GM03348 (cell line): ENCODE measurements around the gene TRIM8.

ENCODE experiments used
- DNase-seq: peaks from one replicate; pipeline ENCODE4 v3.0.0; 2012; ENCODE audit warnings: low spot score

Gene TRIM8

DNA sequence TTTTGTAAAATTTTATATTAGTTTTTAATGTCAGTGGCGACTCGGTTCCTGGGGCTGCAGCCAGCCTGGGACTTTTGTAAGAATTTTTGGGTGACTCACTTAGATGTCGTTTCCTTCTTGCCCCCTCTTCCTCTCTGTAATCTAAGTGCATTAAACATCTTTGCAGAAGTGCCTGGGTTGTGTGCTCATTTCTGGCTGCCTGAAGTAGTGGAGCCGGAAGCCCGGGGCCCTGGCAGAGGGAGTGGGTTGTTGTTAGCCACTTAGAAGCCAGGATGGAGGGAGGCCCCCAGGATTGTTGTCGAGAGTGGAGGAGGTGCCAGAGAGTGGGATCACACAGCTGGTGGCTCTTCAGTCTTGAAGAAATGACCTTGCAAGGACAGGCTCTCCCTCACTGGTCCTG is 11.0 kb upstream of the TRIM8 start:
- no peak for DNase-seq

DNA sequence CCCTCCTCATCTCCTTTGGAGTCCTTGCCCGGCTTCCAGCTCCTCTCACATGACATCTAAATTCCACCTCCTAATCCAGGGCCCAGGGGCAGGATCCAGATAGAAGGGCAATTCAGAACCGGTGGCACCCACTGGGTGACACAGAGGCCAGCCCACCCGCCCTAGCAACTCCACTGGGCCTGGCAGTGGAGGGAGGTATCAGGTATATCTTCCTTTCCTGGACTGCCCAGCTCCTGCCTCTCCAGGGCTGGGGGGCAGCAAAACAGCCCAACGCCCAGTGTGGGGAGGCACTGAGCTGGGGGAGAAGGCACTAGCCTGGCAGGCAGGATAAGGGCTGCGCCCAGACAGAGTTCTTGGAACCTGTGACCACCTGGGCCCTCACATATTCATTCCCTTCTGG is 10.4 kb upstream of the TRIM8 start:
- no peak for DNase-seq

DNA sequence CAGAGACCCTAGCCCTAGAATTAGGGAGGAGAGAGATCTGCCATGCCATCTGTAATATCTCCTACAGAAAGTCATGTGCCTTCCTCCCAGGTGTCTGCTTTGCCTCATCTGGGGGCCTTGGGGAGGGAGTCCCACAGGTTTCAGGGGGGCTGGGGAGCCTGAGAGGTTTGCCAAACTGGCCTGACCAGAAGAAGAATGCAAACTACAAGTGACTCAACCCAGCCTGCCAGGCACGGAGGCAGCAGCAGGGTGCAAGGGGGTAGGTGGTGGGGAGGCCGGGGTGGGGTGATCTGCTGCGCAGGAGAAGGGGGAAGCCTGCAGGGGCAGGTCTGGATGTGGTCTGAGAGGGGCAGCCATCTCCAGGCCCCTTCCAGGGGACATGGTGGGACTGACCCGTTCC is 9.6 kb upstream of the TRIM8 start:
- DNase-seq: no peak

DNA sequence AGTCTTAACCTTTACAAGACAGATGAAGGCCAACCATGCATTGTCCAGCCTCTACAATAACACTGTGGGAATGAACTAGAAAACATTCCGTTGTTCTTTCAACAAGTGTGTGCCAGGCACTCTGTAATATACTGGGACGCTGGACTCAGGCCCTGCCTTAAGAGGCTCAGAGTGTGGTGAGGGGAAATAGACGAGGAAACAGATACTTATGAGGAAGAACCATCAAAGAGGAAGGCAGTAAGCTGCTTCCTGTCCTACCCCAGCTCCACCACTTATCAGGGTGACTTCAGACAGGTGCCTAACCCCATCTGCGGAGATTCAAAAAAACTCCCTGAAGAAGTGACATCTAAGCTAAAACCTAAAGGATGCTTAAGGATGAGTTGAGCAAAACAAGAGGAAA is 8.9 kb upstream of the TRIM8 start:
- no peak for DNase-seq

DNA sequence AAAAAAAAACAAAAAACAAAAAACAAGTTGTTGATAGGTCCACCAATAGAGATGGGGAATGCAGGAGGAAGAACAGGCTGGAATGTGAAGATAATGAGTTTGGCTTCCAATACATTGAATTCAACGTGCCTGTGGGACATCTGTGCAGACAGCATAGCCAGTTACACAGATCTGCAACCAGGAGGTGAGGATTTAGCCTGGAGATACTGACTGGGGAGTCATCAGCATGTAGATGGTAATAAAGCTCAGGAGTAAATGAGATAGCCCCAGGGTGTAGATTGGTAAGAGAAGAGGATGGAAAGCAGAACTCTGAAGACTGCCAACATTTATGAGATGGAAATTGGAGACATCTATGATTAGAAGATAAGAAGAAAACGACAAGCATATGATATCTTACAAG is 4.7 kb upstream of the TRIM8 start:
- DNase-seq: no peak

DNA sequence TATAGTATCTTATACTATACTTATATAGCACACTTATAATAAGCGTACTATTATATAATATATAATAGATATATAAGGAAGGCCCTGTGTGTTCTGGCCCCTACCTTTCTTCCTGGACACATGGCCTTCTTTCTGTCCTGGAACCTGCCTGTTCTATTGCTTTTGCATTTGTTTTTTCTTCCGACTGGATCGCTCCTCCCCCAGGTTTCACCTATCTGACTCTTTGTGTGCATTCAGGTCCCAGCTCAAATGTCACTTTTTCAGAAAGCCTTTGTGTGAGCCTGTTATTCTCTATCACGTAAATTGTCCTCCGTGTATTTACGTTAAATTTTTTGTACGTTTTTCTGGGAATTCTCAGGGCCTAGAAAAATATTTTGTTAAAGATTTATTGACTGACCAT is 2.9 kb upstream of the TRIM8 start:
- DNase-seq: no peak

DNA sequence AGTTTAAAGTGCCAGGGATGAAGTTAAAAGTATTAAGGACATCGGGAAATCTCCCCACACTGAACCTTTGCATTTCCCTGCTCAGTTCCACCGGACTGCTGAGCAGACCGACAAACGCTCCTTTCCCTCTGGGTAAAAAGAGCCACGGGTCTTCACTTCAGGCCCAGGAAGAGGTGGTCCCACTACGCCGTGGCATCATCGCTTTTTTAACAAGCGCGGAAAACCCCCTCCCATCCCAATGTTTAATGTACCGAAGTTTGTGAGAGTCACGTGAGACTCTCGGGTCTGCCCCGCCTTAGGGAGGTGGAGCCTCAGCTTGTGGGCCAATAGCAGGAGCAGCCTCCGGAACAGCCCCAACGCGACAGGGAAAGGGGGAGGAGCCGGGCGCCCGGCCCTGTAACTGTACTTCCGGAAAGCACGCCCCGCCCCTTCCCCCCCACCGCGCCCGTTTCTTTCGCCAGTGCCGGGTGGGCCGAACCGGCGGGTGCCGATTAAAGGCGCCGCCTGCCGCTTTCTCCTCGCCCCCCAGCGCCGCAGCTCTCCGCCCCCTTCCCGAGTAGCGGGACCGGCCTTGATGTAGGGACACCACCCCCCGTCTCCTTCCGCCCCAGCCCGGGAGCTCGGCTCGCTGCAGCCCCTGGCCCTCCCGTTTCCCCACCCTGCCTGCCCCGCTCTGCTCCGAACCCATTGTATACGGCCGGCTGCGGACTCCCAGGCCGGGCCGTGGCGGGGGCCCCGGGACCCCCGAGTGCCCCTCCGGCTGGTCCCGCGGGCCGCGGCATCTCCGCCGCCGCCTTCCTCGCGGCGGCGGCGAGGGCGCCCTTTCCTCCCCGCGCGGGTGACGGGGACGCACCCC is 2.2 kb upstream of the TRIM8 start:
- peak; percentile 89 for DNase-seq

DNA sequence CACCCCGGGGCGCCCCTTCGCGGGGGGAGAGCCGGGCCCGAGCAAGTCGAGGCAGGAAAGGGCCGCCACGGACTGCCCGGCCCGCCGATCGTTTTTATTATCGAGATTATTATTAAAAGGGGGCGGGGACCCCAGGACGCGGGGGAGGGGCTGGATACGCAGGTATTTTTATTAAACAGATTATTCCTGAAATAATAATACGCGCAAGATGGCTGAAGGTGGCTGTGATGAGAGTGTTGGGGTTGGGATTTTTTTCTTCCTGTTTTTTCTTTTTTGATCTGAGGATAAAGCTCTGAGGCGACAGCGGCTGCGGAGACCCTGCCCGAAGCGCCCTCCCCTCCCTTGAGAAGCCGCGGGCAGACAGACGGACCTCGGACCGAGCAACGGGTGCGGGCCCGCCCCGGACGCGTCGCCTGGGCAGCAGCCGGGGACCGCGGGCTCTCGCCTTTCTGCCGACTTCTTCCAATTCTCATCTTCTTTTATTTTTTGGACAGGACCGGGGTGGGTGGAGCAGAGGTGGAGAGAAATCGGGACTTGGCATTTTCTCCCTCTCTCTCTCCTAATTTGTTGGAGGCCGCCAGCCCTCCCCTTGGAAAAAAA is 1.4 kb upstream of the TRIM8 start:
- DNase-seq: peak; percentile 52

DNA sequence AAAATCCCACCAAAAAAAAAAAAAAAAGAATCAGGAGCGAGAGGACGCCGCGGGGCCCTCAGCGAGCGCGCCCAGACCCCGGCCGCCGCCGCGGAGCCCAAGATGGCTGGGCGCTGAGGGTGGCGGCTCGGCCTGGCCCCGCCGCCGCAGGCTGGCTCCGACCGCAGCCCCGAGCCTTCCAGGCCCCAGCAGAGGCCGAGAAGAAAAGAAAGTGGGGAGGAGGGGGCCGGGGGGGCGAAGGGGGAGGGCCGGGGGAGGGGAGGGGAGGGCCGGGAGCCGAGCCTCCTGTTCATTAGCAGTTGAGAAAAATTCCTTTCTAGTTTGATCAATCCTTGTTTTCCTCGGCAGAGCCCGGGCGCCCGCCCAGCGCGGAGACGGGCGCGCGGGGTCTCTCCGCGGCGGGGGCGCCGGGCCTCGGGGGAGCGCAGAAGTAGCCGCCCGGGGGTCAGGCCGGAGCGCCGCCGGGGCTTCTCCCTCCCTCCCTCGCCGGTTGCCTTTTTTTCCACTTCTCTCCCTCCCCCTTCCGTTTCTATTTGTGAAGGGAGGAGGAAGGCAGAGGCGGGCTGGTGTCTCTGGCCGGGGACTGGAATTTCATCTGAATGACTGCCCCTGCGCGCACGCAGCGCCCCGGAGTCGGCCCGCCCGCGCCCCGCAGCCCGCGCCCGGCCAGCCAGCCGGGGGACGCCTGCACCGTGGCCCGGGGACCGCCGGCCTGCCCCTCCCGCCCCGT is 778 bp upstream of the TRIM8 start:
- DNase-seq: peak; percentile 67

DNA sequence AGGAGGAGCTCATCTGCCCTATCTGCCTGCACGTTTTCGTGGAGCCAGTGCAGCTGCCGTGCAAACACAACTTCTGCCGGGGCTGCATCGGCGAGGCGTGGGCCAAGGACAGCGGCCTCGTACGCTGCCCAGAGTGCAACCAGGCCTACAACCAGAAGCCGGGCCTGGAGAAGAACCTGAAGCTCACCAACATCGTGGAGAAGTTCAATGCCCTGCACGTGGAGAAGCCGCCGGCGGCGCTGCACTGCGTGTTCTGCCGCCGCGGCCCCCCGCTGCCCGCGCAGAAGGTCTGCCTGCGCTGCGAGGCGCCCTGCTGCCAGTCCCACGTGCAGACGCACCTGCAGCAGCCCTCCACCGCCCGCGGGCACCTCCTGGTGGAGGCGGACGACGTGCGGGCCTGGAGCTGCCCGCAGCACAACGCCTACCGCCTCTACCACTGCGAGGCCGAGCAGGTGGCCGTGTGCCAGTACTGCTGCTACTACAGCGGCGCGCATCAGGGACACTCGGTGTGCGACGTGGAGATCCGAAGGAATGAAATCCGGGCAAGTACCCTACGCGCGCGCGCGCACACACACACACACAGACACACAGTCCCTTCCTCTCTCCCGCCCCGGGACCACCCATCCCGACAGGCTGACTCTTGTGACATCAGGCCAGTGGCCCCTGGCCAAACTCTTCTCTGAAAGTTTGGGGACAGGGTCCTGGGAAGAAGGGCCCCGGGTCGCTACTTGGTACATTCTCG is 538 bp downstream of the TRIM8 start:
- DNase-seq: no peak

DNA sequence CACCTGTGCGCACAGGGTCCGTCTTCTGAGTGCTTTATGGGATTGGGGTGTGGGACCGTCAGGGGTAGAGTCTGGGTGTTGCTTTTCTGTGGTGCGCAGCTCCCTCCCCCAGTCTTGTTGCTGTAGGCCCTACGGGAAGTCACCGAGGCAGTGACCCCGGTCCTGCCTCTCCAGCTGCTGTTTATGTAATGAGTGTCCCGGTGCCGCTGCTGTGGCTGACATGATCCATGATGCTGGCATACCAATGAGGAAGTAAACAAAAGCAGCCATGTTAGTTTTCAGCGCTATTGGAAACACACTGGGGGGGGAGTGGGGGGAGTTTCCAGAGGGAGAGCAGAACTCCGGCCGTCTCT is 1.1 kb downstream of the TRIM8 start:
- DNase-seq: no peak

DNA sequence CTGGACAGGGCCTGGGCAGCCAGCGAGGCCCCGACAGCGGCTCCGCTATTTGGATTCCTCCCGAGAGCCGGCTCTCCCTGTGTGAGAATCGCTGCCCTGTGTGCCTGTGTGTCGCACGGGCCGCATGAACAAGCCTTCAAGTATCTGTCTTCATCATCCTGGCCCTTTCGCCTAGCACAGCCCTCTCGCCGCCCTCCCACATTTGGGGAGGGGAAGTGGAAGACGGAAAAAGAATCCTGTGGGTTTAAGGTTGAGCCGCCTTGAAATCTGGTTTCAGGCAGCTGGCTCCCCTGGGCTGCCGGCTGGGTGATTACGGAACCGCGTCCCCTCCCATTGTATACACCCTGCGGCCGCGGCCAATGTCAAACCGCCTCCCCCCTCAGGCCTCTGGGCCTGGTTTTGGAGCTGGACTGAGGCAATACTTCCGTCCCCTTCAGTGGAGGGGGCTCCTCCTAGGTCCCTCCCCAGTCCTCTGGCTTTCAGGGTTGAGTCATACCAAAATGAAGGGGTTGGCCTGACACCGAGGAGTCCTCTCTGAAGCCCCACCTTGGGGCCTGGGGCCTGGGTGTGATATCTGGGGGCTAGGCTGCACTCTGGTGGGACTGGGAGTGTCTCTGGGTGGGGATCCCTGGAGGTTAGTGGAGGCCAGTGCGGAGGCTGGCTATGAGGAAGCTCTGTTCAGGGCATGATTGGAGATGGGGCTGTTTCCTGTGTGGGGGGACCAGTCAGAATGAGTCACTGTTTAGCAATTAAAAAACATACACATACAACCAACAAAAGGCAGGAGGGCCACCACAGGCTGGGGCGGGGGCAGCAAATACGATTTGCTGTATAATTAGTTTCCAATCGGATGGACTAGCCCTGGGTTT is 1.7 kb downstream of the TRIM8 start:
- peak; percentile 88 for DNase-seq

DNA sequence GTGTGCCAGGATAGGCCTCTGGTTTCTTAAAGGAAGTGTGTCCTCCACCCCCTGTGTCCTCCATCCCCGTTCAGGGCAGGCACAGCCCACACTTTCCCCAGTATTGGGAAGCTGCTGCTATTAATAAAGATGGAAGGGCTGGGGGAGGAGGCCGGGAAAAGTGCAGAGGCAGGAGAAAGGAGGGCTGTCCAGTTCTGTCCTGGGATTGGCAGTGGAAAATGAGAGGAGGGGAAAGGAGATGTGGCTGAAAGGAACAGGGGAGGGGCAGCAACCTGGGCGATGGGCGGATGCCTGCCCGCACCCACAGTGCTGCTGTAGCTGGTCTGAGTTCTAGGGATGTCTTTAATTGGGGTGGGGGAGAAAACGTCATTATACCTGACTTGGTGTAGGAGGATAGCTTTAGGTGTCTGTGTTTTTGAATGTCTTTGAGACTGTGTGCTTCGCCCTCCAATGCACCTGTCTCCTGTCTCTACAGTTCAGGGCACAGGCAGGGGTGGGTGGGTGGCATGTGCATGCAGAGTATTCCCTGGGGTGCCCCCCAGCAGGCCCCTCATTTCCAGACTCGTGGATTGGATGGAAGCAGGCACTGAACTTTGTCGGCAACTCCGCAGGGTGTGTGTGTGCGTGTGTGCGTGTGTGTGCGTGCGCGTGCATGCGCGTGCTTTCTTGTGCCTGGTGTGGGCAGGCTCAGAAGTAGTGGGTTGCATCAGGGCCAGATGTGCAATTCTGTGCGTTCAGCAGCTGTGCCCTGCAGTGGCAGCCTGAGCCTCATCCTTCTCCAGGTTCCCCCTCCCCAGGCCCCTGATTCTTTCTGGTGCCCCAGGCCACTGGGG is 2.5 kb downstream of the TRIM8 start:
- DNase-seq: peak; percentile 50

DNA sequence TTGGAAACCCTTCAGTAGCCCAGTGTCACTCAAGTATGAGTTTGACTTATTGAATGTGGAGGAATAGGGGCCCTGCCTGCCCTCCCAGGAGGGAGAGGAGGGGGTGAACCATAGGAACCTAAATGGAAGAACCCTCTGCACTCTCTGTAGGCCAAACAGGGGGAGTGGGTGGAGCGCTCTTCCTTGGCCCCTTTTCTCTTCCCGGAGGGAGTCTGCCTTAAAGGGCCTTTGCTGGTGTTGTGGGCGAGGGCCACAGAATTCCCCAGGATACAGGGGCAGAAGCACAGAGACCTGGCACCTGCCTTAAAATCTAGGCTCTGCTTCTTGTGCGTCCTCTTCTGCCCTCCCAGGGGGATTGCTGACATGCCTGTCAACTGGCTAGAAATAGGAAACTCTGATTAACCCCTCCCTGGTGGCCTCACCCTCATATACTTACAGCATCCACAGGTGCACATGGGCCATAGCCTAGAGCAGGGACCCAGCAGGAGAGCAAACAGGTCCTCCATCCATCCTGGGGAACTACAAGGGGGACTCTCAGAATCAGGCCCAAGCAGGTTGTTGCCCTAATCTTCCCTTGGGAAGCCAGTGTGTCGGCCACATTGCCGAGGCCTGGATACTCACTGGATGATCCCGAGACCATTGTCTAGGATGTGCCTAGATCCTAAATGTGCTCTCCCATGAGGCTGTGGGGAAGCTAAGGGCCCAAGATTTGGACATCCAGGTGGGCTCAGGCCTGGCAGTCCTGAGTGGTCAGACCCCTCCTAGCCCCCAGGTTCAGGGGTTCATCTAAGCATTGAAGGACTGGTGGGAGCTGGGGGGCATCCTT is 3.4 kb downstream of the TRIM8 start:
- DNase-seq: no peak

DNA sequence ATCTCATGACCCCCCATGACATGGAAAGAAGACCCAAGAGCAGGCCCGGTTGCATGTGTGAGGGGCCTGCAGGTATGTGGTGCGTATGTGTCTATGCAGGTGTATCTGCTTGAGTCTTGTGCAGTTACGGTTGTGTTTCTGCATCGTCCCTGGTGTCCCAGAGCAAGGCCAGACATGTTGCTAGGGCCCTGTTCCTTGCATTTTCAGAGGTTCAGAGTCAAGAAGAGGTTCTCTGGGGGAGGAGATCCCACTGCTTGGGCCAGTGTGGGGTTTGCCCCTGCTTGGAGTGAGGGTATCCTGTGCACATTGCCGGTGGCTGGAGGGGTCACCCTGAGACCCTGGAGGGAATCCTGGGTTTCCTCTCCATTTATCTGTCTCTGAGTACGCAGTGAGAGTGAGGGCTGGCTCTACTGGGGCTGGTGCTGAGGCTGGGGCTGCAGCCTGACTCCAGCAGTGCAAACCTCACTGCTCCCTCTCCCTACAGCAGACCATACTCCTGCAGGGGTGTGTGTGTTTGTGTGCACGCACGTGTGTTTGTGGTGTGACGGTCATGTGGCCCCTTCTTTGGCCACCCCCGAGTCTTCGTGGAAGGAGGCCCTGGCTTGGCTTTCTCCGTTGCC is 4.1 kb downstream of the TRIM8 start:
- DNase-seq: no peak

DNA sequence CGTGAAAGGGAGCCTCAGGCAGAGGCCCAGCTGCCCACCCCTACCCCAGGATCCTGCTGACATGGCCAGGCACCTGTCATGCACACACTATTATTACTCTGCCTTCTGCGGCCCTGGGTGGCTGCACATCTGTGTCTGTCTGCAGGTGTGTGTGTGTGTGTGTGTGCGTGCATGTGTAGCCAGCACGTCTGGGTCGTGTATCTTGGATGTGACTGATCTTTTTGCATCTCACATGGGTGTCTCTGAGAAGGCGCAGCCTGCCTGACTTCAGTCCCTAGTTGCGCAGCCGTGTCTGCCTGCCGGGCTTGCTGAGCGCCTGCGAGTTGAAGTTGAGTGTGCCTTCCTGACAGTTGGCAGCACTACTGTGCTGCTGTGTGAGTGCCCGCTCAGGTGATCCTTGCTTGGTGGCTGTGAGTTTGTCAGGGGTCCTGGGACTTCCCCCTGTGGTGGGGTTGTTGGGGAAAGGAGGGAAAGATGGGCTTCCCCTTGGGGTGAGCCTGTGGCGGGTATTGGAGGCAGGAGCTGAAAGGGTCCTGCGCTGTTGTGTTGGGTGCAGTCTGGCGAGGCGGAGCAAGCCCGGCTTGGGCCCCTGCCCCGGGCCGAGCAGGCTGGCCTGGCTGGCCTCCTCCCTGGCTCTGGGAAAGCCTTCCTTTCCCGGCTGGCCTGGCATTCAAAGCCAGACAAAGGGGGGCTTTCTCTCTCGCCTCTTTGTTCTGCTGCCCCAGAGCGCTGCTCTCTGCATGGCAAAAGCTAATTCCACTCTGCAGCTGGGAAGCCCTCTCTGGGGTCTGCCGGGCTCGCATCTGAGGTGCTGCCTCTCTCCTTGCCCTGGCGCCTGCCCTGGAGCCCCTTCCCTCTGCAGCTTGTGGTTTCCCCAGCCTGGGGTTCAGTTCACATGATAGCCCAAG is 4.9 kb downstream of the TRIM8 start:
- DNase-seq: no peak

DNA sequence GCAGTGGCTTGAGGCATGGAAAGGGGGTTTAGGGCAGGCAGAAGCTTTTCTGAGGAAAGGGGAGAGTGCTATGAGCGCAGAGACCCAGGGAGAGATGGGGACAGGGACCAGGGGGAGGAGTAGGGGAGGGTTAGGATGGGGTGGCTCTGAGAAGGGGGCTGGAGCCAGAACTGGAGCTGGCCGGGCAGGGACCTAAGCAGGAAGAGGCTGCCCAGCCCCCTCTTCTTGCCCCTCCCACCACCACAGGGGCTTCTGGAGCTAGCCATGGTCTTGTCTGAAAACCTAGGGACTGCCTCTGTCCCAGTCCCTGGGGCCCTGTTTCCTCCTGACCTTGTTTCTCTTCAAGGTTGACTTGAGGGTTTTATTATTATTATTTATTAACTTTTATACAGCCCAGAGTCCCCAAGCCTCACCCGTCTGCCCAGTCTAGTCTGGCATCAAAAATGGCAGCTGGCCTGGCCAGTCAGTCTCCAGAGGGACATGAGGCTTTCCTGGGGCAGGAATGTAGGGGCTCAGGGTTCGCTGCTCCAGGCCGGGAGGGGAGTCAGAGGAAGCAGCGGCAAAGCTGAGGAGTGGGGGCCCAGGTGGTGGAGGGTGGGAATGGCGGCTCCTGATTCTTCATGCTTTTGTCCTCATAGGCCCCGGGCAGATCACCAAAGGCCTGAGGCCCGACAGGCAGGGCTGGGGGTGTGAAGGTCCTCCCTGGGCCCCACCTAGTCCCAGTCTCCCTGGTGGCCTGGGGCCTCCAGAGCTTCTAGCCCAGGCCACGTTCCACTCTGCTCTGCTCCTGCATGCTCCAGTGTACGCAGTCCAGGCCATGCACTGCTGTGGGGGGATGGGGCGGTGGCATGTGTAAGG is 5.7 kb downstream of the TRIM8 start:
- no peak for DNase-seq
